SK-MEL-5 (cell line): ENCODE data around the gene DOCK10. TPM values are rescaled to one million over a fixed set of nuclear protein-coding genes. Genes with fewer than 3 reads are reported as not detected.

Source experiments
- DNase-seq: peaks from one replicate; pipeline ENCODE4 v3.0.0-alpha.2; 2016; ENCODE audit warnings: low read depth, low spot score
- in situ Hi-C: cut with HindIII; loops from 2 replicates; pipeline ENCODE4 v1.10.0; 2016; ENCODE audit warnings: low sequenced_read_pairs, high pct_unique_total_duplicates, low pct_unique_long_range_greater_than_20kb
- total RNA-seq: library from RNA; depleted of rRNA; stranded (reverse); fragments of >200 nt; shearing (Covaris generic); gene quantifications from 2 replicates; pipeline ENCODE4 v1.2.3, GENCODE V29; 2014

DOCK10 gene
- total RNA-seq, 1 experiment from 2014 or later, result 37.5 TPM

- in situ Hi-C loops, result no loop called here
- no peak for DNase-seq
These were observed 157.0 kb downstream of the DOCK10 start for GRCh38 chr2:224885291-224885690.

- in situ Hi-C loops, result no loop called here
- no peak for DNase-seq
These were observed 158.1 kb downstream of the DOCK10 start for GRCh38 chr2:224884188-224884587.

- in situ Hi-C loops, result no loop called here
These were observed 158.6 kb downstream of the DOCK10 start for GRCh38 chr2:224883700-224884099.

GRCh38 chr2:224883172-224883516 lies 159.1 kb downstream of the DOCK10 start:
- in situ Hi-C loops, result no loop called here
- DNase-seq, result no peak

More at GRCh38 chr2:224883700-224884099, 158.6 kb downstream of the DOCK10 start:
- no peak for DNase-seq

GRCh38 chr2:224882291-224883171 lies 159.7 kb downstream of the DOCK10 start:
- in situ Hi-C loops, result no loop called here

GRCh38 chr2:224881846-224882245 lies 160.4 kb downstream of the DOCK10 start:
- in situ Hi-C loops, result no loop called here
- DNase-seq, result no peak

More at GRCh38 chr2:224882291-224883171, 159.7 kb downstream of the DOCK10 start:
- DNase-seq, result no peak

- in situ Hi-C loops, result no loop called here
- DNase-seq, result no peak
These were observed 165.7 kb downstream of the DOCK10 start for GRCh38 chr2:224876522-224876921.

GRCh38 chr2:224875841-224876240 lies 166.4 kb downstream of the DOCK10 start:
- in situ Hi-C loops, result no loop called here
- DNase-seq, result no peak

GRCh38 chr2:224875153-224875552 lies 167.1 kb downstream of the DOCK10 start:
- DNase-seq, result no peak
- in situ Hi-C loops, result no loop called here

- no peak for DNase-seq
- in situ Hi-C loops, result no loop called here
These were observed 170.5 kb downstream of the DOCK10 start for GRCh38 chr2:224871813-224872212.

- in situ Hi-C loops, result no loop called here
- no peak for DNase-seq
These were observed 171.9 kb downstream of the DOCK10 start for GRCh38 chr2:224870341-224870740.

- in situ Hi-C loops, result no loop called here
- DNase-seq, result peak; percentile 74
These were observed 172.6 kb downstream of the DOCK10 start for GRCh38 chr2:224869601-224870233.

GRCh38 chr2:224865016-224865415 lies 177.3 kb downstream of the DOCK10 start:
- no peak for DNase-seq
- in situ Hi-C loops, result no loop called here

GRCh38 chr2:224861266-224861665 lies 181.0 kb downstream of the DOCK10 start:
- in situ Hi-C loops, result no loop called here
- DNase-seq, result no peak

- DNase-seq, result no peak
- in situ Hi-C loops, result no loop called here
These were observed 181.5 kb downstream of the DOCK10 start for GRCh38 chr2:224860786-224861185.

- in situ Hi-C loops, result no loop called here
- no peak for DNase-seq
These were observed 190.5 kb downstream of the DOCK10 start for GRCh38 chr2:224851811-224852210.

GRCh38 chr2:224850081-224850480 lies 192.2 kb downstream of the DOCK10 start:
- DNase-seq, result peak; percentile 18
- in situ Hi-C loops, result no loop called here

- DNase-seq, result peak; percentile 42
- in situ Hi-C loops, result loop anchor here (25.0 kb wide), 1 partner anchor 138 kb away; no protein-coding TSS in a partner anchor
These were observed 193.0 kb downstream of the DOCK10 start for GRCh38 chr2:224849264-224849663.
